ENCODE results near the gene PLPPR1.

DNA sequence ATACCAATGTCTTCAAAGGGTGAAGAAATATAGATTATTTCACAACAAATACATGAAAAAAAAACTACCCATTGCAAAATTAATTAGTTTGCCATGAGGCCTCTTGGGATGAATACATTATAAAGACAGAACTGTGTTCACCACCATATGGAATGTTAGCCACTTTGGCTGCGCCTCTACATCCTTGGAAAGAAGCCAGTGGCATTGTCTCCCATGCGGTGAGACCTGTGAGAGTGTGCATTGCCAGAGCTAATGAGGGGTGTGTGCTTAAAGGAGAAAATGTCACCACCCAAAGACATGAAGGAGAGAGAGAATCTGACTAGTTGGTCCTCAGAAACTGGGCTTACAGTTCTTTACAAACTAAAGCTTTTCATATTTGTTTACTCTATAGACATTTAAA, 110.6 kb downstream of the PLPPR1 start:
- TF ChIP-seq, protein P1, sequence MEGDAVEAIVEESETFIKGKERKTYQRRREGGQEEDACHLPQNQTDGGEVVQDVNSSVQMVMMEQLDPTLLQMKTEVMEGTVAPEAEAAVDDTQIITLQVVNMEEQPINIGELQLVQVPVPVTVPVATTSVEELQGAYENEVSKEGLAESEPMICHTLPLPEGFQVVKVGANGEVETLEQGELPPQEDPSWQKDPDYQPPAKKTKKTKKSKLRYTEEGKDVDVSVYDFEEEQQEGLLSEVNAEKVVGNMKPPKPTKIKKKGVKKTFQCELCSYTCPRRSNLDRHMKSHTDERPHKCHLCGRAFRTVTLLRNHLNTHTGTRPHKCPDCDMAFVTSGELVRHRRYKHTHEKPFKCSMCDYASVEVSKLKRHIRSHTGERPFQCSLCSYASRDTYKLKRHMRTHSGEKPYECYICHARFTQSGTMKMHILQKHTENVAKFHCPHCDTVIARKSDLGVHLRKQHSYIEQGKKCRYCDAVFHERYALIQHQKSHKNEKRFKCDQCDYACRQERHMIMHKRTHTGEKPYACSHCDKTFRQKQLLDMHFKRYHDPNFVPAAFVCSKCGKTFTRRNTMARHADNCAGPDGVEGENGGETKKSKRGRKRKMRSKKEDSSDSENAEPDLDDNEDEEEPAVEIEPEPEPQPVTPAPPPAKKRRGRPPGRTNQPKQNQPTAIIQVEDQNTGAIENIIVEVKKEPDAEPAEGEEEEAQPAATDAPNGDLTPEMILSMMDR (conservative IDR thresholded peaks at IDR 0.05): no peak
- TF ChIP-seq ZFX (IDR thresholded peaks at IDR 0.05): no peak
